A549 (cell line): ENCODE measurements around the gene ADAMTS12. TPM values are rescaled to one million over a fixed set of nuclear protein-coding genes. Genes with fewer than 3 reads are reported as not detected.

Experiments
- ATAC-seq, 2 experiments: fragments of 200-7000 bp in 1 of 2; fragments of >200 bp in 1 of 2; cut with Nextera tagmentation in 1 of 2; cut with Tn5 transposase in 1 of 2; 3 replicates each; pipeline versions ENCODE4 v1.8.0 to v1.9.1; 2018 to 2020; ENCODE audit warnings: mild to moderate bottlenecking in 1 of 2, moderate library complexity in 1 of 2
- CTCF ChIA-PET: fragments of 300-600 bp; sonication (Branson Sonifier 250); formaldehyde crosslinking; extraction: SDS; loops from one replicate; lab custom pipeline; 2021; ENCODE audit warnings: antibody characterized with exemption, inconsistent platforms; lab: Yijun Ruan, JAX
- POLR2A ChIA-PET: fragments of 350-600 bp; formaldehyde crosslinking; extraction: SDS; loops from one replicate; lab custom pipeline; 2021; ENCODE audit warnings: antibody characterized with exemption, inconsistent platforms; lab: Yijun Ruan, JAX
- DNase-seq, 2 experiments: peaks; one replicate each; pipeline versions ENCODE4 v3.0.0 to v3.0.0-alpha.2; 2011 to 2016; ENCODE audit warnings: low read depth in 1 of 2, low spot score in 1 of 2
- FAIRE-seq: peaks from 2 replicates; lab custom pipeline; 2011; peaks lifted over from hg19 to GRCh38; lab: Jason Lieb, UNC
- H3K27ac ChIP-seq, 2 experiments: fragments of >200 bp; sonication (Bioruptor Twin); formaldehyde crosslinking; 3 replicates each; pipeline ENCODE4 v1.5.1; 2016 to 2017
- H3K4me1 ChIP-seq: fragments of >200 bp; sonication (Bioruptor Twin); formaldehyde crosslinking; 3 replicates; pipeline ENCODE4 v1.6.1; 2016
- H3K4me2 ChIP-seq: fragments of >200 bp; sonication (Bioruptor Twin); formaldehyde crosslinking; 3 replicates; pipeline ENCODE4 v1.6.1; 2016
- H3K4me3 ChIP-seq: fragments of >200 bp; sonication (Bioruptor Twin); formaldehyde crosslinking; 3 replicates; pipeline ENCODE4 v1.5.1; 2016
- H3K9me3 ChIP-seq: fragments of >200 bp; sonication (Bioruptor Twin); formaldehyde crosslinking; 3 replicates; pipeline ENCODE4 v1.6.1; 2016
- ATOH8 ChIP-seq: fragments of 250-450 bp; sonication (Bioruptor Pico); IDR thresholded peaks from 2 replicates; pipeline ENCODE4 v1.5.0; 2020; ENCODE audit warnings: low read depth, mild to moderate bottlenecking, moderate library complexity
- BCL3 ChIP-seq: fragments of >200 bp; sonication (Bioruptor Twin); formaldehyde crosslinking; IDR thresholded peaks from 3 replicates; pipeline ENCODE4 v1.6.1; 2016
- CBX2 ChIP-seq: fragments of 200-600 bp; sonication (generic); IDR thresholded peaks from 2 replicates; pipeline ENCODE4 v1.6.1; 2016; ENCODE audit warnings: low read depth, mild to moderate bottlenecking, borderline replicate concordance
- CBX8 ChIP-seq: fragments of 200-600 bp; sonication (generic); IDR thresholded peaks from 2 replicates; pipeline ENCODE4 v1.6.1; 2016
- CHD2 ChIP-seq: fragments of 150-350 bp; IDR thresholded peaks from 2 replicates; pipeline ENCODE4 v1.6.1; 2014; ENCODE audit warnings: low read length; ENCODE audit not compliant: partially characterized antibody
- EHMT2 ChIP-seq: fragments of 200-600 bp; sonication (generic); IDR thresholded peaks from 2 replicates; pipeline ENCODE4 v1.6.1; 2016; ENCODE audit warnings: antibody characterized with exemption, low read depth, mild to moderate bottlenecking, moderate library complexity
- EP300 ChIP-seq, 2 experiments: fragments of >200 bp; sonication (Bioruptor Twin); formaldehyde crosslinking; IDR thresholded peaks; 2 replicates in 1 of 2; 3 replicates in 1 of 2; pipeline ENCODE4 v1.6.1; 2016 to 2017
- ESRRA ChIP-seq: fragments of 150-350 bp; IDR thresholded peaks from 2 replicates; pipeline ENCODE4 v1.6.1; 2014; ENCODE audit warnings: mild to moderate bottlenecking, low read length, borderline replicate concordance
- FOSB ChIP-seq: fragments of 250-450 bp; sonication (Bioruptor Pico); IDR thresholded peaks from 2 replicates; pipeline ENCODE4 v1.5.0; 2020; ENCODE audit warnings: mild to moderate bottlenecking, moderate library complexity
- HDAC2 ChIP-seq: fragments of 200-600 bp; sonication (generic); IDR thresholded peaks from 2 replicates; pipeline ENCODE4 v1.6.1; 2016
- HEYL ChIP-seq: fragments of 250-450 bp; sonication (Bioruptor Pico); IDR thresholded peaks from 2 replicates; pipeline ENCODE4 v1.8.0; 2021; ENCODE audit warnings: mild to moderate bottlenecking, moderate library complexity
- JUN ChIP-seq, 2 experiments: fragments of >200 bp; sonication (Bioruptor Twin); formaldehyde crosslinking; IDR thresholded peaks; 2 replicates in 1 of 2; 3 replicates in 1 of 2; pipeline ENCODE4 v1.6.1; 2016 to 2017
- MAFK ChIP-seq: fragments of 450-650 bp; IDR thresholded peaks from 2 replicates; pipeline ENCODE4 v1.6.1; 2014; ENCODE audit not compliant: partially characterized antibody
- MAZ ChIP-seq: fragments of 150-350 bp; IDR thresholded peaks from 2 replicates; pipeline ENCODE4 v1.6.1; 2014; ENCODE audit warnings: antibody characterized with exemption, low read depth, low read length, borderline replicate concordance
- NFE2L2 ChIP-seq: fragments of 150-350 bp; conservative IDR thresholded peaks from 2 replicates; pipeline ENCODE4 v1.6.1; 2014; ENCODE audit warnings: low read length
- POLR2AphosphoS2 ChIP-seq: conservative IDR thresholded peaks from 2 replicates; pipeline ENCODE4 v1.6.1; 2012; ENCODE audit warnings: low read length, improper control_type of control experiment, inconsistent platforms
- RARB ChIP-seq: fragments of 250-450 bp; sonication (Bioruptor Pico); IDR thresholded peaks from 2 replicates; pipeline ENCODE4 v1.8.0; 2021; ENCODE audit warnings: mild to moderate bottlenecking, moderate library complexity
- RNF2 ChIP-seq: fragments of 200-600 bp; sonication (generic); IDR thresholded peaks from 2 replicates; pipeline ENCODE4 v1.6.1; 2016; ENCODE audit warnings: low read depth, mild to moderate bottlenecking, antibody characterized with exemption, moderate library complexity, borderline replicate concordance
- USF2 ChIP-seq: fragments of 450-650 bp; IDR thresholded peaks from 2 replicates; pipeline ENCODE4 v1.6.1; 2014; ENCODE audit warnings: antibody characterized with exemption
- ZFP36 ChIP-seq: fragments of 450-650 bp; IDR thresholded peaks from 2 replicates; pipeline ENCODE4 v1.6.1; 2014; ENCODE audit warnings: borderline replicate concordance; ENCODE audit not compliant: partially characterized antibody
- WGBS: methylation state at CpG from one replicate; pipeline ENCODE4 v1.1.6; 2017; ENCODE audit errors: missing lambda C conversion rate; 5-methylcytosine and 5-hydroxymethylcytosine counted together
- polyA plus RNA-seq, 4 experiments: library from polyadenylated mRNA; depleted of rRNA in 3 of 4; stranded (reverse); fragments of >200 nt; fragmentation: RNase III in 1 of 4; extraction: RNeasy Plus Mini Kit Qiagen cat#74134 plus additional on column Dnase treatment in 1 of 4; gene quantifications; 2 replicates in 3 of 4; 3 replicates in 1 of 4; pipeline ENCODE4 v1.2.3, GENCODE V29; 2011 to 2017
- TF ChIP-seq, protein P1 (sequence below): fragments of >200 bp; sonication (Bioruptor Twin); formaldehyde crosslinking; IDR thresholded peaks from 3 replicates; pipeline ENCODE4 v1.5.1; 2016
- TF ChIP-seq, protein P2 (sequence below): IDR thresholded peaks from 2 replicates; pipeline ENCODE4 v1.6.1; 2012; ENCODE audit warnings: low read depth, borderline replicate concordance

Gene ADAMTS12
- polyA plus RNA-seq, 2 of the 4 experiments (the other 2 are of a cell fraction), result 4.8 to 6.8 TPM

DNA sequence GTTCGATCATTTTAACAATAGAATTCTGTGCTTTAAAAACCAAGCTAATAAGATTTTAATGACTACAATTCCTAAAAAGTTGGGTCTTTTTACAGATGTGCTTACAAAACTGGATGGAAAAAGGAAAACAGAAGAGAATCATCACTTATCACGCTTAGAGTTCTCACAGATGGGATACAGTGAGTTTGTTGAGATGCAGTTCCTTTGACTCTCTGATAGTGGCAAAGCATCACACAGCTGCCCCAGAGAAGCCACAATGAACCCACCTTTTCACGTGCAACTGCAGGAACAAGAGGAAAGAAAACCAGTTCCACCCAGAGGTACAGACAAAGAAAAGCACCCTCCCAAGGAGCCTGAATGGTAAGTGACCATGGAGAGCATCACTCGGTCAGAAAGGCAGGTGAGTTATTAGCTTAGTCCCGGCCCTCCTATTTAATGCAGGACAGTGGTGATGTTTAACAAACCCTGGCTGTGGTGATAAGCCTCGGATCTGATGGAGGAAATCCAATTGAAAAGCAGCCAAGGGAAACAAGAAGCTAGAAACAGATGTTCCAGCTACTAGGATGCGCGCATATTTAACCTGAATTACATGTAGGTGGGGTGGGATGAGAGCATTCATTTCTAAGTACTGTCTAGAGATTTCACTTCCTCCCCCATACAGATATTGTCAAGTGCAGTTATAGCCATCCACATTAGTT lies 283.3 kb downstream of the ADAMTS12 start:
- DNase-seq, result no peak
- Histone ChIP-seq H3K4me1 (peaks cover 8% of the 10 kb centered on the region; the same call in 1 of the 3 replicates), H3K27ac (no peak overlapping the region), H3K4me2 (no peak overlapping the region), H3K4me3 (no peak overlapping the region), H3K9me3 (no peaks in the 10 kb centered on the region)
- ChIA-PET CTCF (interaction anchor here (1.2 kb wide), 1 partner anchor 19 kb away, joined by 3 read pairs; no protein-coding TSS in a partner anchor), POLR2A (no interaction called here)
- no peak for ATAC-seq
- no peak for TF ChIP-seq FOSB (CRISPR knock-in tag)
- no peak for TF ChIP-seq CBX2
- no peak for TF ChIP-seq EHMT2
- no peak for TF ChIP-seq RNF2
- no peak for TF ChIP-seq EP300 (IDR thresholded peaks at IDR 0.05)
- TF ChIP-seq ATOH8, result no peak
- TF ChIP-seq, protein P1, sequence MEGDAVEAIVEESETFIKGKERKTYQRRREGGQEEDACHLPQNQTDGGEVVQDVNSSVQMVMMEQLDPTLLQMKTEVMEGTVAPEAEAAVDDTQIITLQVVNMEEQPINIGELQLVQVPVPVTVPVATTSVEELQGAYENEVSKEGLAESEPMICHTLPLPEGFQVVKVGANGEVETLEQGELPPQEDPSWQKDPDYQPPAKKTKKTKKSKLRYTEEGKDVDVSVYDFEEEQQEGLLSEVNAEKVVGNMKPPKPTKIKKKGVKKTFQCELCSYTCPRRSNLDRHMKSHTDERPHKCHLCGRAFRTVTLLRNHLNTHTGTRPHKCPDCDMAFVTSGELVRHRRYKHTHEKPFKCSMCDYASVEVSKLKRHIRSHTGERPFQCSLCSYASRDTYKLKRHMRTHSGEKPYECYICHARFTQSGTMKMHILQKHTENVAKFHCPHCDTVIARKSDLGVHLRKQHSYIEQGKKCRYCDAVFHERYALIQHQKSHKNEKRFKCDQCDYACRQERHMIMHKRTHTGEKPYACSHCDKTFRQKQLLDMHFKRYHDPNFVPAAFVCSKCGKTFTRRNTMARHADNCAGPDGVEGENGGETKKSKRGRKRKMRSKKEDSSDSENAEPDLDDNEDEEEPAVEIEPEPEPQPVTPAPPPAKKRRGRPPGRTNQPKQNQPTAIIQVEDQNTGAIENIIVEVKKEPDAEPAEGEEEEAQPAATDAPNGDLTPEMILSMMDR, result no peak
- no peak for TF ChIP-seq HEYL (CRISPR knock-in tag)
- no peak for TF ChIP-seq CBX8
- TF ChIP-seq ZFP36, result no peak
- TF ChIP-seq USF2, result no peak
- TF ChIP-seq ESRRA, result no peak
- WGBS, result 50% methylated on average over 8 of the region's 8 CpGs
- FAIRE-seq, result no peak

GRCh38 chr5:33604503-33604902 lies 287.3 kb downstream of the ADAMTS12 start:
- Histone ChIP-seq H3K27ac (no peak overlapping the region), H3K4me3 (no peak overlapping the region), H3K4me1 (no peaks in the 10 kb centered on the region), H3K4me2 (no peak overlapping the region), H3K9me3 (no peaks in the 10 kb centered on the region)
- 62% methylated on average over 2 of the region's 2 CpGs for WGBS
- FAIRE-seq (no peak), DNase-seq (no peak), ATAC-seq (no peak)
- ChIA-PET POLR2A (no interaction called here), CTCF (no interaction called here)
- TF ChIP-seq NFE2L2 (no peak), JUN (IDR thresholded peaks at IDR 0.05) (no peak), RARB (CRISPR knock-in tag) (no peak), EP300 (IDR thresholded peaks at IDR 0.05) (no peak), CHD2 (no peak), POLR2AphosphoS2 (no peak), BCL3 (no peak), HDAC2 (no peak), ESRRA (no peak), MAFK (no peak), MAZ (no peak)
- TF ChIP-seq, protein P2, sequence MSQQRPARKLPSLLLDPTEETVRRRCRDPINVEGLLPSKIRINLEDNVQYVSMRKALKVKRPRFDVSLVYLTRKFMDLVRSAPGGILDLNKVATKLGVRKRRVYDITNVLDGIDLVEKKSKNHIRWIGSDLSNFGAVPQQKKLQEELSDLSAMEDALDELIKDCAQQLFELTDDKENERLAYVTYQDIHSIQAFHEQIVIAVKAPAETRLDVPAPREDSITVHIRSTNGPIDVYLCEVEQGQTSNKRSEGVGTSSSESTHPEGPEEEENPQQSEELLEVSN, result no peak
